NT2/D1 (cell line): ENCODE data around the gene RPRD1A.

Source experiments
- SUZ12 ChIP-seq: IDR thresholded peaks from 2 replicates; pipeline ENCODE4 v1.6.1; 2011; ENCODE audit not compliant: insufficient read length, insufficient read depth; ENCODE audit errors: extremely low read depth
- YY1 ChIP-seq: IDR thresholded peaks from 2 replicates; pipeline ENCODE4 v1.6.1; 2011; ENCODE audit not compliant: insufficient read length, insufficient read depth

DNA sequence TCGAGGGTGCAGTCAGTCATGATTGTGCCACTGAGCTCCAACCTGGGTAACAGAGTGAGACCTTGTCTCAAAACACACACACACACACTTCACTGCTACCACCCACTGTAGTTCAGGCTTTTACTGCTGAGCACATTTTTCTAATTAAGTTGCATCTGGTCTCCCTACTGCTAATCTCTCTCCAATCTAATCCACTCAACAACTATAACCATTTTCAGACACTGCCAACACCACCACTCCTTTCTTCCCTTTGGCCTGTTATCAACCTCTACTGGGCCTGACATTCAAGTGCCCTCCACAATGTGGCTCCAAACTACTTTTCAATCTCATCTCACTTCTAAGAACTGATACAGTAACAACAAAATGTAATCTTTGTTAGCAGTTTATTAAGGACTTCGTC lies 50.1 kb downstream of the RPRD1A start:
- TF ChIP-seq SUZ12 (no peak), YY1 (no peak)
